ENCODE data around the gene SLC37A4. TPM values are rescaled to one million over a fixed set of nuclear protein-coding genes. Genes with fewer than 3 reads are reported as not detected.
A peak's percentile ranks its signal among the peaks of the same experiment; 100 is the strongest.
"Not testable (repeated sequence)": the region's sequence is repeated elsewhere in the genome, so short reads cannot be mapped to it uniquely, and the experiment has no call there.

The SLC37A4 gene
- total and polyA plus RNA-seq, 10 donors, result 8.2 to 26.0 (median 13.9) TPM

GRCh38 chr11:119067371-119068222 is 36.9 kb upstream of the SLC37A4 start, which contains the start of gene VPS11:
Gene VPS11 (plus strand): TSS chr11:119067818. CDS start chr11:119067824, 6 bp downstream.
- Histone ChIP-seq H3K4me1 (peaks cover 14 to 62% (median 37%) of the 10 kb centered on the region in 6 donors), H3K36me3 (peaks cover 4 to 44% (median 28%) of the 10 kb centered on the region in 6 donors), H3K27me3 (replicated peaks in 1 of 7) (no peaks in the 10 kb centered on the region), H3K27ac (peak within 1 kb of the TSS; percentile 63 to 96 (median 92)), H3K4me3 (peak within 1 kb of the TSS; percentile 69 to 98 (median 86)), H3K9me3 (no peaks in the 10 kb centered on the region)
- intact Hi-C loops (cut with DNase I; ENCODE audit: low total_unique reads), result no loop called here
- peak; percentile 100 for DNase-seq
- 0 to 1% (median 0%) methylated on average over 40 to 49 of the region's 49 CpGs for whole genome bisulfite sequencing, 5 donors
- TF ChIP-seq, protein P1, sequence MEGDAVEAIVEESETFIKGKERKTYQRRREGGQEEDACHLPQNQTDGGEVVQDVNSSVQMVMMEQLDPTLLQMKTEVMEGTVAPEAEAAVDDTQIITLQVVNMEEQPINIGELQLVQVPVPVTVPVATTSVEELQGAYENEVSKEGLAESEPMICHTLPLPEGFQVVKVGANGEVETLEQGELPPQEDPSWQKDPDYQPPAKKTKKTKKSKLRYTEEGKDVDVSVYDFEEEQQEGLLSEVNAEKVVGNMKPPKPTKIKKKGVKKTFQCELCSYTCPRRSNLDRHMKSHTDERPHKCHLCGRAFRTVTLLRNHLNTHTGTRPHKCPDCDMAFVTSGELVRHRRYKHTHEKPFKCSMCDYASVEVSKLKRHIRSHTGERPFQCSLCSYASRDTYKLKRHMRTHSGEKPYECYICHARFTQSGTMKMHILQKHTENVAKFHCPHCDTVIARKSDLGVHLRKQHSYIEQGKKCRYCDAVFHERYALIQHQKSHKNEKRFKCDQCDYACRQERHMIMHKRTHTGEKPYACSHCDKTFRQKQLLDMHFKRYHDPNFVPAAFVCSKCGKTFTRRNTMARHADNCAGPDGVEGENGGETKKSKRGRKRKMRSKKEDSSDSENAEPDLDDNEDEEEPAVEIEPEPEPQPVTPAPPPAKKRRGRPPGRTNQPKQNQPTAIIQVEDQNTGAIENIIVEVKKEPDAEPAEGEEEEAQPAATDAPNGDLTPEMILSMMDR (IDR thresholded peaks at IDR 0.05 in 8 of 11, conservative IDR thresholded peaks at IDR 0.05 in 3 of 11), result peak in 2 of 11 experiments; percentile 10 to 27
- TF ChIP-seq POLR2AphosphoS5 (IDR thresholded peaks at IDR 0.05) (peak; percentile 95 to 96 (median 96)), POLR2A (IDR thresholded peaks at IDR 0.05) (peak in 1 of 3 donors; percentile 34)

- H3K27ac ChIP-seq, result peak overlapping the region in 2 of 8 donors; percentile 1 to 96
- 68 to 76% (median 71%) methylated on average over 4 of the region's 4 CpGs for WGBS, 5 donors
- no peak overlapping the region for H3K4me3 ChIP-seq
- H3K9me3 ChIP-seq, result no peaks in the 10 kb centered on the region
- no peak for DNase-seq
- peaks cover 0 to 36% (median 6%) of the 10 kb centered on the region in 6 donors for H3K36me3 ChIP-seq
- peaks cover 14 to 49% (median 39%) of the 10 kb centered on the region in 6 donors for H3K4me1 ChIP-seq
- intact Hi-C loops (cut with DNase I; ENCODE audit: low total_unique reads), result no loop called here
- no peaks in the 10 kb centered on the region for H3K27me3 ChIP-seq (replicated peaks in 1 of 7)
- no peak for TF ChIP-seq POLR2A (IDR thresholded peaks at IDR 0.05)
- TF ChIP-seq, protein P1 (IDR thresholded peaks at IDR 0.05 in 8 of 11, conservative IDR thresholded peaks at IDR 0.05 in 3 of 11), result peak in 6 of 11 experiments; percentile 6 to 61 (median 44)
Observed at GRCh38 chr11:119065369-119065768, 34.7 kb upstream of the SLC37A4 start.

- Histone ChIP-seq H3K4me1 (peaks cover 11 to 33% (median 26%) of the 10 kb centered on the region in 6 donors), H3K36me3 (peaks cover 0 to 22% (median 0%) of the 10 kb centered on the region in 6 donors), H3K27me3 (replicated peaks in 1 of 7) (no peaks in the 10 kb centered on the region), H3K4me3 (no peak overlapping the region), H3K27ac (no peak overlapping the region), H3K9me3 (no peaks in the 10 kb centered on the region)
- intact Hi-C loops (cut with DNase I; ENCODE audit: low total_unique reads), result no loop called here
- no peak for DNase-seq
- 78 to 92% (median 85%) methylated on average over 5 of the region's 5 CpGs for WGBS, 5 donors
- TF ChIP-seq POLR2AphosphoS5 (IDR thresholded peaks at IDR 0.05) (no peak), POLR2A (IDR thresholded peaks at IDR 0.05) (no peak)
- TF ChIP-seq, protein P1 (IDR thresholded peaks at IDR 0.05 in 8 of 11, conservative IDR thresholded peaks at IDR 0.05 in 3 of 11), result no peak
Observed at GRCh38 chr11:119062779-119063178, 32.1 kb upstream of the SLC37A4 start.

DNA sequence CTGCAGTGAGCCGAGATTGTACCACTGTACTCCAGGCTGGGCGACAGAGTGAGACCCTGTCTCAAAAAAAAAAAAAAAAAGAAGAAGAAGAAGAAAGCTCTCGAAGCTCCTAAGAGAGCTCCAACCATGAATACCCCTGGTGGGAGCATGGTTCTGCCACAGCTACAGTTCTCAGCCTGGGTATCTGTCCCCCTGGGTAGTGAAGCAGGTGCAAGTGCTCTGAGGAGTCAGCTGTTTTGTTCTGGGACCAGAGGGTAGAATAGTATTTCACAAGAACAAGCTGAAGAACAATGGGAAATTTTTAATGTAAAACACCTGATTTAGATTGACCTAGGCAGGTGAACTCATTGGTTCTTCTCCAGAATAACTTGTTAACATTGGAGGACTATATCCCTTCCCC is 30.6 kb upstream of the SLC37A4 start:
- TF ChIP-seq, protein P1 (IDR thresholded peaks at IDR 0.05 in 8 of 11, conservative IDR thresholded peaks at IDR 0.05 in 3 of 11), result no peak
- TF ChIP-seq POLR2AphosphoS5 (IDR thresholded peaks at IDR 0.05) (no peak), POLR2A (IDR thresholded peaks at IDR 0.05) (no peak)
- Histone ChIP-seq H3K9me3 (no peaks in the 10 kb centered on the region), H3K4me1 (peaks cover 8 to 31% (median 24%) of the 10 kb centered on the region in 6 donors), H3K36me3 (peaks cover 0 to 22% (median 0%) of the 10 kb centered on the region in 6 donors), H3K4me3 (no peak overlapping the region), H3K27me3 (replicated peaks in 1 of 7) (no peaks in the 10 kb centered on the region), H3K27ac (no peak overlapping the region)
- 83 to 98% (median 95%) methylated on average over 3 of the region's 3 CpGs for WGBS, 5 donors
- no peak for DNase-seq
- intact Hi-C loops (cut with DNase I; ENCODE audit: low total_unique reads), result no loop called here

DNA sequence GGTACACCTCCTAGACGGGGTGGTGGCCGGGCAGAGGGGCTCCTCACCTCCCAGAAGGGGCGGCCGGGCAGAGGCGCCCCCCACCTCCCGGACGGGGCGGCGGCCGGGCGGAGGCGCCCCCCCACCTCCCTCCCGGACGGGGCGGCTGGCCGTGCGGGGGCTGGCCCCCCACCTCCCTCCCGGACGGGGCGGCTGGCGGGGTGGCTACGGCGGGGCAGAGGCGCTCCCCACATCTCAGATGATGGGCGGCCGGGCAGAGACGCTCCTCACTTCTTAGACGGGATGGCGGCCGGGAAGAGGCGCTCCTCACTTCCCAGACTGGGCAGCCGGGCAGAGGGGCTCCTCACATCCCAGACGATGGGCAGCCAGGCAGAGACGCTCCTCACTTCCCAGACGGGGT is 28.5 kb upstream of the SLC37A4 start:
- Histone ChIP-seq H3K4me1 (peaks cover 20 to 39% (median 27%) of the 10 kb centered on the region in 6 donors), H3K36me3 (peaks cover 0 to 28% (median 10%) of the 10 kb centered on the region in 6 donors)
- H3K9me3 ChIP-seq; H3K4me3 ChIP-seq; H3K27me3 ChIP-seq (replicated peaks in 1 of 7); DNase-seq; intact Hi-C loops (cut with DNase I; ENCODE audit: low total_unique reads); H3K27ac ChIP-seq: not testable (repeated sequence)
- WGBS, 5 donors, result 86 to 94% (median 92%) methylated on average over 14 to 32 of the region's 35 CpGs
